Kidney (tissue), 14 donors: ENCODE measurements around the gene CAMKMT. TPM values are rescaled to one million over a fixed set of nuclear protein-coding genes. Genes with fewer than 3 reads are reported as not detected.

Experiments used
- DNase-seq, 5 donors: peaks; one replicate each; pipeline ENCODE4 v3.0.0-alpha.2; 2013 to 2020
- FAIRE-seq: peaks from 2 replicates; lab custom pipeline; 2012; peaks lifted over from hg19 to GRCh38; lab: Jason Lieb, UNC
- H3K27ac ChIP-seq, 2 donors: one replicate each; pipeline ENCODE4 v1.7.0; 2013; ENCODE audit warnings: low read depth in 2 of 2, low read length in 2 of 2, inconsistent platforms in 1 of 2
- H3K27me3 ChIP-seq: one replicate; pipeline ENCODE4 v1.7.1; 2013; ENCODE audit warnings: low read length, inconsistent platforms; ENCODE audit not compliant: control insufficient read depth, insufficient read depth
- H3K36me3 ChIP-seq, 3 donors: one replicate each; pipeline versions ENCODE4 v1.7.0 to v1.7.1; 2013; ENCODE audit warnings: low read length in 3 of 3, control low read depth in 1 of 3, inconsistent platforms in 1 of 3; ENCODE audit not compliant: insufficient read depth in 3 of 3, control insufficient read depth in 2 of 3
- H3K4me1 ChIP-seq, 3 donors: one replicate each; pipeline versions ENCODE4 v1.7.0 to v1.7.1; 2013; ENCODE audit warnings: low read length in 3 of 3, inconsistent platforms in 1 of 3, low read depth in 1 of 3; ENCODE audit not compliant: control insufficient read depth in 2 of 3, insufficient read depth in 2 of 3
- H3K4me3 ChIP-seq, 3 donors: one replicate each; pipeline versions ENCODE4 v1.7.0 to v1.8.1; 2013; ENCODE audit warnings: low read length in 3 of 3, control low read depth in 1 of 3, inconsistent platforms in 1 of 3
- H3K9ac ChIP-seq, 3 donors: one replicate each; pipeline versions ENCODE4 v1.7.0 to v1.7.1; 2013; ENCODE audit warnings: low read length in 3 of 3, control low read depth in 1 of 3, inconsistent platforms in 1 of 3
- H3K9me3 ChIP-seq, 3 donors: one replicate each; pipeline versions ENCODE4 v1.7.0 to v1.7.1; 2013; ENCODE audit warnings: low read length in 3 of 3, control low read depth in 1 of 3, inconsistent platforms in 1 of 3; ENCODE audit not compliant: control insufficient read depth in 2 of 3, insufficient read depth in 1 of 3
- intact Hi-C: fragments of 100-400 bp; cut with DNase I; formaldehyde crosslinking; loops from one replicate; pipeline ENCODE4 v1.11.1; 2022
- polyA plus RNA-seq: library from polyadenylated mRNA; stranded (reverse); fragments of 350-450 nt; fragmentation: Illumina TruSeq; extraction: RNeasy Lipid Tissue Mini Kit (QIAGEN cat#74804); gene quantifications from one replicate; pipeline ENCODE4 v1.2.3, GENCODE V29; 2014; ENCODE audit warnings: low read depth, low replicate concordance; ENCODE audit not compliant: insufficient read depth
- total RNA-seq: library from RNA; stranded (reverse); fragmentation: NEBNext Ultra II Directional; extraction: Animal tissue kit (Norgen Biotek cat#: 25700); gene quantifications from one replicate; pipeline ENCODE4 v1.2.1, GENCODE V29; 2021
- TF ChIP-seq, protein P1 (sequence below): IDR thresholded peaks from 3 replicates; pipeline ENCODE4 v1.5.1; 2012; ENCODE audit warnings: mild to moderate bottlenecking, moderate library complexity, borderline replicate concordance; ENCODE audit not compliant: insufficient read depth; ENCODE audit errors: extremely low read depth
- donor health status: control.
- donor health status: control.
- donor health status: control.
- donor health status: control.
- donor health status: control.
- donor health status: DM: yes; HTN: yes; CAD: no.
- donor health status: Normal renal cell carcinoma (clear cell type).

The CAMKMT gene
- total and polyA plus RNA-seq, 2 donors from 2014 or later: 9.9 to 14.5 TPM

DNA sequence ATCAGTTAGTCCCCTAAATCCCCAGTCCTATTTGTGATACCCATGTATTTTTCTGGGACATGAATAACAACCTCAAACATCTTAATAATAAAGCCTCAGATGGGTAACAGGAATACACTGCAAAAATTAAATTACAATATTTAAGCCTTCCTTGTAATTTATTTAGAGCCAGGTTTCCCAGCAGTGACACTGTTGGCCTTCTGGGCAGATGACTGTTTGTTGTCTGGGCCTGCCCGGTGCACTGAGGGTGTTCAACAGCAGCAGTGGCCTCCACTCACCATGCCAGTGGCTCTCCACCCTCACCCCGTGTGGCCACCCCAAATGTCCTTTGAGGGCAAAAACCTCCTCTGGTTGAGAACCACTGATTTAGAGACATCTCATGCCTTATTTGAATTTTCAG is 309.5 kb downstream of the CAMKMT start:
- Histone ChIP-seq H3K27ac (no peak overlapping the region), H3K27me3 (no peaks in the 10 kb centered on the region), H3K4me1 (no peaks in the 10 kb centered on the region), H3K9me3 (no peaks in the 10 kb centered on the region), H3K4me3 (no peak overlapping the region), H3K36me3 (no peaks in the 10 kb centered on the region), H3K9ac (no peak overlapping the region)
- FAIRE-seq (no peak), DNase-seq (no peak)
- TF ChIP-seq, protein P1, sequence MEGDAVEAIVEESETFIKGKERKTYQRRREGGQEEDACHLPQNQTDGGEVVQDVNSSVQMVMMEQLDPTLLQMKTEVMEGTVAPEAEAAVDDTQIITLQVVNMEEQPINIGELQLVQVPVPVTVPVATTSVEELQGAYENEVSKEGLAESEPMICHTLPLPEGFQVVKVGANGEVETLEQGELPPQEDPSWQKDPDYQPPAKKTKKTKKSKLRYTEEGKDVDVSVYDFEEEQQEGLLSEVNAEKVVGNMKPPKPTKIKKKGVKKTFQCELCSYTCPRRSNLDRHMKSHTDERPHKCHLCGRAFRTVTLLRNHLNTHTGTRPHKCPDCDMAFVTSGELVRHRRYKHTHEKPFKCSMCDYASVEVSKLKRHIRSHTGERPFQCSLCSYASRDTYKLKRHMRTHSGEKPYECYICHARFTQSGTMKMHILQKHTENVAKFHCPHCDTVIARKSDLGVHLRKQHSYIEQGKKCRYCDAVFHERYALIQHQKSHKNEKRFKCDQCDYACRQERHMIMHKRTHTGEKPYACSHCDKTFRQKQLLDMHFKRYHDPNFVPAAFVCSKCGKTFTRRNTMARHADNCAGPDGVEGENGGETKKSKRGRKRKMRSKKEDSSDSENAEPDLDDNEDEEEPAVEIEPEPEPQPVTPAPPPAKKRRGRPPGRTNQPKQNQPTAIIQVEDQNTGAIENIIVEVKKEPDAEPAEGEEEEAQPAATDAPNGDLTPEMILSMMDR: no peak
- intact Hi-C loops: no loop called here

DNA sequence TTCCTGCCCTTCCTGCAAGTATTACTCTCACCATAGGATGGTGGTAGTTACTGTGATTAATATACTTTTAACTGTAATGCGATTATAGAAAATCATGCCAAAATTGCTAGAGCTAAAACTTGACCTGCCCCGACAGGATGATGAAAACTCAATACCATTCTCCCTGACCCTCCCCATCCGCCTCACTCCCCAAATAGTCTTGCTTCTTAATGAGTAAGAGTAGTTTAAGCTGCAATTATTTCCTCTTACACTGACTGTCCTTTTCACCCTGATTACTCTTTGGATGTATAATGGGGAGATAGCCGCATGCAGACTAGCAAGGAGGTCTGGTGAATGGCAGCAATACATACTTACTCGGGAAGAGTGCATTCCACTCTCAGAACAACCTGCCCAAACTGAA is 310.2 kb downstream of the CAMKMT start:
- DNase-seq (no peak), FAIRE-seq (no peak)
- Histone ChIP-seq H3K27me3 (no peaks in the 10 kb centered on the region), H3K4me1 (no peaks in the 10 kb centered on the region), H3K36me3 (no peaks in the 10 kb centered on the region), H3K9me3 (no peaks in the 10 kb centered on the region), H3K27ac (no peak overlapping the region), H3K9ac (no peak overlapping the region), H3K4me3 (no peak overlapping the region)
- intact Hi-C loops: no loop called here
- TF ChIP-seq, protein P1: no peak

DNA sequence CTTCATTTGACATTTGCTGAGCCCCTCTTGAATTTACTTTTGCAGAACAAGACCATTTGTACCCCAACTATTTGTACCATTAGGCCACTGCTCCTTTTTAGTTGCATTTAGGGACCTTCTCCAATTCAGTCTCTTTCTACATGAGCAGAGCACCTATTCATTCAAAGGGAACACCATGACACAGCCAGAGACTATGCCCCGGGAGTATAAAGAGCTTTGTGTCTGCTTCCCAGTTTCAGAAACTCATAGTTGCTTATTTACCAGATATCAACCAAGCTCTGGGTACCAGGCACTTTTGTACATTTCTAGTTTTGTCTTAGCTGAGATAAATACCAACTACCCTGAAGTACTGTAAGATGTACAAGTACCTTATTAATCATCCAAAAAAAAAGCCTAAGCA is 310.7 kb downstream of the CAMKMT start:
- no peak for FAIRE-seq

More for the DNA sequence above, 310.7 kb downstream of the CAMKMT start:
- H3K9me3 ChIP-seq: no peaks in the 10 kb centered on the region
- H3K9ac ChIP-seq: no peak overlapping the region
- TF ChIP-seq, protein P1: no peak
- intact Hi-C loops: no loop called here
- H3K4me1 ChIP-seq: no peaks in the 10 kb centered on the region
- H3K4me3 ChIP-seq: no peak overlapping the region
- H3K27ac ChIP-seq: no peak overlapping the region
- no peak for DNase-seq
- no peaks in the 10 kb centered on the region for H3K27me3 ChIP-seq
- no peaks in the 10 kb centered on the region for H3K36me3 ChIP-seq
